Activated CD4-positive, alpha-beta memory T cell treated with anti-CD3 and anti-CD28 coated beads, Interleukin-2, amount 10 ng/mL, durations not matched to agents 7 days and 5 days (primary cell): ENCODE results near the gene PLPPR2. TPM values are rescaled to one million over a fixed set of nuclear protein-coding genes. Genes with fewer than 3 reads are reported as not detected.
"Not testable (repeated sequence)": the region's sequence is repeated elsewhere in the genome, so short reads cannot be mapped to it uniquely, and the experiment has no call there.

Source experiments
- CTCF ChIA-PET: fragments of 350-600 bp; sonication (Branson Sonifier 250); formaldehyde crosslinking; loops from one replicate; lab custom pipeline; 2021; ENCODE audit warnings: antibody characterized with exemption, inconsistent platforms; lab: Charles Lee
- POLR2A ChIA-PET: fragments of 350-600 bp; sonication (Branson Sonifier 250); formaldehyde crosslinking; loops from one replicate; lab custom pipeline; 2021; ENCODE audit warnings: antibody characterized with exemption; lab: Charles Lee
- DNase-seq: peaks from one replicate; pipeline ENCODE4 v3.0.0-alpha.2; 2020
- H3K27ac Mint-ChIP-seq: one replicate; pipeline ENCODE4 v1.8.0; 2021; ENCODE audit warnings: mild to moderate bottlenecking, mixed read lengths
- H3K27me3 Mint-ChIP-seq: one replicate; pipeline ENCODE4 v1.8.0; 2021; ENCODE audit warnings: mixed read lengths
- H3K36me3 Mint-ChIP-seq: one replicate; pipeline ENCODE4 v1.8.0; 2021; ENCODE audit warnings: low read depth, mixed read lengths
- H3K4me1 Mint-ChIP-seq: one replicate; pipeline ENCODE4 v1.8.0; 2021; ENCODE audit warnings: mixed read lengths
- H3K4me3 Mint-ChIP-seq: one replicate; pipeline ENCODE4 v1.8.0; 2021; ENCODE audit warnings: mild to moderate bottlenecking, mixed read lengths
- H3K9me3 Mint-ChIP-seq: one replicate; pipeline ENCODE4 v1.8.0; 2021; ENCODE audit warnings: mixed read lengths
- total RNA-seq, 2 experiments: library from RNA; stranded (reverse); gene quantifications; one replicate each; pipeline ENCODE4 v1.2.3, GENCODE V29; 2021

The PLPPR2 gene, protein sequence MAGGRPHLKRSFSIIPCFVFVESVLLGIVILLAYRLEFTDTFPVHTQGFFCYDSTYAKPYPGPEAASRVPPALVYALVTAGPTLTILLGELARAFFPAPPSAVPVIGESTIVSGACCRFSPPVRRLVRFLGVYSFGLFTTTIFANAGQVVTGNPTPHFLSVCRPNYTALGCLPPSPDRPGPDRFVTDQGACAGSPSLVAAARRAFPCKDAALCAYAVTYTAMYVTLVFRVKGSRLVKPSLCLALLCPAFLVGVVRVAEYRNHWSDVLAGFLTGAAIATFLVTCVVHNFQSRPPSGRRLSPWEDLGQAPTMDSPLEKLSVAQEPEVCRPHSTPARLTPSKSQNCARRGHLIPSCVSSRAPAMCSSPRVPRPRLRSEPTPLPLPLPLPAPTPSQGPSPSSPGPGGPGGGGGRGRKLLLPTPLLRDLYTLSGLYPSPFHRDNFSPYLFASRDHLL
- total RNA-seq = 1 to 10 TPM; 2.0 to 2.6 TPM

DNA sequence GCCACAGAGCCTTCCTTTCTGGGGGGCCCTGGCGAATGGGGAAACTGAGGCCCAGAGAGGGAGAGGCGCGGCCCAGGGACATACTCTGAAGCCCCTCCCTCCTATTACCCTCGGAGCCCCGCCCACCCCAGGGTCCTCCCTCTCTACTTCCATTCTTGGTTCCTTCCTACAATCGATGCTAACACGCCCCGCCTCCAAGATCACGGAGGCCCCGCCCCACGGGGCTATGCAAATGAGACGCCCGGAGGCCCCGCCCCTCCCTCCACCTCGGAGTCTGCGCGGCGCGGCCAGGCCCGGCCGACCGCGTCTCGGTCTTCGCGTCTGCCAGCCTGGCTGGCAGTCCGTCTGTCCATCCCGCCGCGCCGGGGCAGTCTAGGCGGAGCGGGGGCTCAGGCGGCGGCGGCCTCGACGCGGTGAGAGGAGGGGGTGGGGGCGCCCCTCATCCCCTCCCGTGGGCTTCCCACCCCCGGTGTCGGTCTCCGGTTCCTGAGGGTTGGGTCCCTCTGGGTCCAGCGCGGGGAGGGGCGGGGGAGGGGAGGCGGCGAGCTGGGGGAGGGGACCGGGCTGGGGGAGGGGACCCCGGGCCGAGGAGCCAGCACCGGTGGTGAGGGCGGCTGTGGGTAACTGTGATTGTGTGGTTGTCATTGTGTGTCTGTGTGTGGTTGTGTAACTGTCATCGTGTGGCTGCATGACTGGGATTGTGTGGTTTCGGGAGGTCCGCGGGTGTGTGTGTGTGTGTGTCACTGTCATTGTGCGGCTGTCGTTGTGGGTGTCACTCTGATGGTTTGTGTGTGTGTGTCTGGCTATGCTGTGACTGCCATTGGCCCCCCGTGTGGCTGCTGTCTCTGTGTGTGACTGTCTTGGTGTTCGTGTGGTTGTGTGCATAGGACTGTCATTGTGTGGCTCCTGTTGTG is at the start of gene PLPPR2:
Gene PLPPR2, plus strand, starts transcription at position 273 of the 914 bp plus-strand sequence. CDS start 2,242 bp downstream, outside the sequence.
- Mint-ChIP-seq H3K27me3 (peaks cover 9% of the 10 kb centered on the region), H3K27ac (no peak within 1 kb of the TSS)
- POLR2A ChIA-PET = no interaction called here

DNA sequence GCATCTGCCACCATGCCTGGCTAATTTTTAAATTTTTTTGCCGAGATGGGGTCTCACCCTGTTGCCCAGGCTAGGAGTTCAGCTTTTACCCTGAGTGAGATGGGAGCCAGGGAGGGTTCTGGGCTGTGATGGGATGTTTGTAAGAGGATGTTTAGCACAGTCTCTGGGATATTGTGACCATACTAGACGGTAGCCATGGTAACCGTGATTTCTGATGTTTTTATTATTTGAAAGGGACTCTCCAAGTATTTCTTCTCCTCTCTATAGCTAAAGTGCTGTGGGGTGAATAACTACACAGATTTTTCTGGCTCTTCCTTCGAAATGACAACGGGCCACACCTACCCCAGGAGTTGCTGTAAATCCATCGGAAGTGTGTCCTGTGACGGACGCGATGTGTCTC is 48.9 kb upstream of the PLPPR2 start:
- H3K36me3 Mint-ChIP-seq = no peaks in the 10 kb centered on the region

More for the DNA sequence above, at the start of gene PLPPR2:
- H3K4me1 Mint-ChIP-seq = peaks cover 8% of the 10 kb centered on the region
- DNase-seq = peak; percentile 84
- no peaks in the 10 kb centered on the region for H3K9me3 Mint-ChIP-seq
- H3K4me3 Mint-ChIP-seq = peak within 1 kb of the TSS; percentile 50
- H3K36me3 Mint-ChIP-seq = no peaks in the 10 kb centered on the region
- CTCF ChIA-PET = no interaction called here

DNA sequence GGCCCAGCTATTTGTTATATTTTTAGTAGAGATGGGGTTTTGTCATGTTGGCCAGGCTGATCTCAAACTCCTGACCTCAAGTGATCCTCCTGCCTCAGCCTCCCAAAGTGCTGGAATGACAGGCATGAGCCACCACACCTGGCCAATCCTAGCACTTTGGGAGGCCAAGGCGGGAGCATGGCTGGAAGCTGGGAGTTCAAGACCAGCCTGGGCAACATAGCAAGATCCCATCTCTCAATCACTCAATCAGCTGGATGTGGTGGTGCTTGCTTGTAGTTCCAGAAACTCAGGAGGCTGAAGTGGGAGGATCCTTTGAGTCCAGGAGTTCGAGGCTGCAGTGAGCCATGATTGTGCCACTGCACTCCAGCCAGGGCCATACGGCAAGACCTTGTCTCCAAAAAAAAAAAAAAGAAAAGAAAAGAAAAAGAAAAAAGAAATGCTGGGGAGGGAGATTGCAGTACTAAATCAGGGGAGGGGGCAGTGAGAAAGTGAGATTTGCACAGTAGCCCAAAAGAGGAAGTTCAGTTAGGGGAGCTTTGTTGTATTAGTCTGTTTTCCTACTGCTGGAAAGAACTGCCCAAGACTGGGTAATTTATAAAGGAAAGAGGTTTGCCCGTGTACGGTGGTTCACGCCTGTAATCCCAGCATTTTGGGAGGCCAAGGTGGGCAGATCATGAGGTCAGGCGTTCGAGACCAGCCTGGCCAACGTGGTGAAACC is 34.8 kb upstream of the PLPPR2 start:
- Mint-ChIP-seq H3K27me3 (peaks cover 13% of the 10 kb centered on the region), H3K4me1 (peaks cover 21% of the 10 kb centered on the region)
- H3K4me3 Mint-ChIP-seq, H3K9me3 Mint-ChIP-seq, DNase-seq, H3K36me3 Mint-ChIP-seq, H3K27ac Mint-ChIP-seq, POLR2A ChIA-PET: not testable (repeated sequence)
- CTCF ChIA-PET = interaction anchor here (0.7 kb wide), 2 partner anchors 77 to 1359 kb away, joined by 3 read pairs; no protein-coding TSS in a partner anchor

More for the DNA sequence above, 48.9 kb upstream of the PLPPR2 start:
- no peak overlapping the region for H3K4me3 Mint-ChIP-seq
- H3K9me3 Mint-ChIP-seq = no peaks in the 10 kb centered on the region
- ChIA-PET POLR2A (no interaction called here), CTCF (no interaction called here)
- no peaks in the 10 kb centered on the region for H3K4me1 Mint-ChIP-seq
- peaks cover 7% of the 10 kb centered on the region for H3K27me3 Mint-ChIP-seq
- no peak for DNase-seq
- H3K27ac Mint-ChIP-seq = no peak overlapping the region

DNA sequence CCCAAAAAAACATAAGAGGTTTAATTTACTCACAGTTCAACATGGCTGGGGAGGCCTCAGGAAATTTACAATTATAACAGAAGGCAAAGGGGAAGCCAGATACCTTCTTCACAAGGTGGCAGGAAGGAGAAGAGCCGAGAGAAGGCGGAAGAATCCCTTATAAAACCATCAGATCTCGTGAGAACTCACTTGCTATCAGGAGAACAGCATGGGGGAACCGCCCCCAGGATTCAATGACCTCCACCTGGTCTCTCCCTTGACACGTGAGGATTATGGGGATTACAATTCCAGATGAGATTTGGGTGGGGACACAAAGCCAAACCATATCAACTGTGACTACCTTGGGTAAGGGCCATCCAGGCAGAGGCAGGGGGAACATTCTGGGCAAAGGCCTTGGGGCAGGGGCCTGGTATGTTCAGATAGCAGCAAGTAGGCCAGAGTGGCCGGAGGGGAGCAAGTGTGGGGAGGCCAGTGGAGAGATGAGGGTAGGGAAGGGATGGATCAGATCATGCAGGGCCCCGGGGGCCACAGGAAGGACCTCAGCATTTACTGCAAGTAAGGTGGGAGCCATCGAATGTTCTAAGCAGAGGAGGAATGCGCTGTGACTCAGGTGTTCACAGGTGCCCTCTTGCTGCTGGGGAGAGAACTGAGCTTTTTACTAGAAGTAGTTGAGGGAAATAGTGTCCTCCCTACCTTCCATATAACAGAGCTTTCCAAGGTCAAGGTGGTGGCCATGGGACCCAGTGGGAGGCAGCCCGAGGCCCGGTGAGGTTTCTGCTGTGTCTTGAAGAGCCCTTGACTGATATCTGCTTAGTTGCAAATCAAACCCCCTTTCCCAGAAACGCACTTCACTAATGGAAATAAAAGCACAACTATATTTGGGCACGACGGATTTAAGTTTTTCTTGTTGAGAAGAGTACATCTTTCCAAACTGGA is 33.8 kb upstream of the PLPPR2 start:
- peaks cover 3% of the 10 kb centered on the region for H3K36me3 Mint-ChIP-seq
- no peak overlapping the region for H3K4me3 Mint-ChIP-seq
- ChIA-PET CTCF (interaction anchor here (0.7 kb wide), 1 partner anchor 59 kb away, joined by 3 read pairs; no protein-coding TSS in a partner anchor), POLR2A (no interaction called here)
- no peak for DNase-seq
- H3K9me3 Mint-ChIP-seq = no peaks in the 10 kb centered on the region
- peaks cover 13% of the 10 kb centered on the region for H3K27me3 Mint-ChIP-seq
- peaks cover 23% of the 10 kb centered on the region for H3K4me1 Mint-ChIP-seq
- H3K27ac Mint-ChIP-seq = no peak overlapping the region

DNA sequence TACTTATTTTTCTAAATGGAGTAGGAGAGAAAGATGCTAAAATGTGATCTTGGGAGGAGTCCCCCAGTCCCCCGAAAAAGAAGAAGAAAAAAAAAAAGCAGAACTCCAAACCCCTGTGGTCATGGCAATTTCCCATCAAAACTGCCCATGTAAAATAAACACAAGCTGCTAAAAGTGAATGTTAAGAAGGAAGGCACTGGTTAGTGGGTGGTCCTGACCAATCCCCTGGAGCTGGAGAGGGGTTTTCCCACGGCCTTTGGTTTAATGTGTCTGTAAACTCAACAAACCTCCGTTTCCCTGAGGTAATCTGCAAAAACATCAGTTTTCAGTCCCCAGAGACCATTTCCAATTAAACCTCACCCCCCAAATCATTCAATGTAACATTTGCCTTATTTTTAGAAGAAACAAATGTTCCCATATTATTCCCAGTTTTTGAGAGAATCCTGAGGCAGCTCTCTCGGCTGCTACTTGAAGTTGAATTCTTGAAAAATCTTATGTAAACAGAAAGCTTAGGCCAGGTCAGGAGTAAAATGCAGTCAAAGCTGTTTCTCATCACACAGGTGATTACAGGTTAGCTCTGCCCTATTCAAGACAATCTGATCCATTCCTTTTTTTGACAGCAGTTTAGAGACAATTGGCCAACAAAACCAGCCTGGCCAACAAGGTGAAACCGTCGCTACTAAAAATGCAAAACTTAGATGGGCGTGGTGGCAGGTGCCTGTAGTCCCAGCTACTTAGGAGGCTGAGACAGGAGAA is 32.8 kb upstream of the PLPPR2 start:
- no peaks in the 10 kb centered on the region for H3K9me3 Mint-ChIP-seq
- no peak overlapping the region for H3K27ac Mint-ChIP-seq
- peaks cover 6% of the 10 kb centered on the region for H3K36me3 Mint-ChIP-seq
- no peak overlapping the region for H3K4me3 Mint-ChIP-seq
- ChIA-PET CTCF (interaction anchor here (0.6 to 1.5 kb wide), 5 partner anchors 28 to 121 kb away, joined by 3 to 5 read pairs (median 4); no protein-coding TSS in a partner anchor), POLR2A (interaction anchor here (0.6 to 2.6 kb wide), 3 partner anchors 24 to 162 kb away, joined by 3 to 9 read pairs (median 5); partner anchors contain the start of genes CCDC159 and TMEM205)
- H3K4me1 Mint-ChIP-seq = peaks cover 23% of the 10 kb centered on the region
- H3K27me3 Mint-ChIP-seq = peaks cover 9% of the 10 kb centered on the region
- no peak for DNase-seq

DNA sequence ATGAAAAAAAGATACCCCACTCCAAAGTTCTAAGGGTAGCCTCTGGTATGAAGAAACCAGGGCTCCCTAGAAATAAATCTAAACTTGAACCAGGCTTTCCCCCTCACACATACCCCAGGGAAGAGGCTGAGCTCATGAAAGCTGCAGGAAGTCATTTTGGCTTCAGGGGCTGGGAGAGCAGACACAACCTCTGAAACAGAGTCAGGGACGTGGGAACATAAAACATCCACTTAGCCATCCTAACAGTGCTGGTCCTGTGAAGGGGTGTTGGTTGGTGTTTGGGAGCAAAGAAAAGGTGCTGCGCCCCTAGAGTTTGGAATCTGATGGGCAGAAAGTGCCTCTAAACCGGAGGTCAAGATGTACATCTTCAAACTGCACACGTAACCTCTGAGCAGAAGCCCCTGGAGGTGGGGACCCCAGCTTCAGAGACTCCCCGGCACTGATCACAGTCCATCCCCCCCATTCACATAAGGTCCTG is 31.6 kb upstream of the PLPPR2 start:
- Mint-ChIP-seq H3K4me1 (peaks cover 23% of the 10 kb centered on the region), H3K4me3 (peak overlapping the region; percentile 55), H3K27ac (peak overlapping the region; percentile 92), H3K36me3 (peaks cover 6% of the 10 kb centered on the region), H3K27me3 (peaks cover 5% of the 10 kb centered on the region), H3K9me3 (no peaks in the 10 kb centered on the region)
- DNase-seq = no peak
- ChIA-PET POLR2A (interaction anchor here (0.8 to 2.6 kb wide), 4 partner anchors 13 to 58 kb away, joined by 3 to 9 read pairs (median 6); partner anchors contain the start of genes CCDC159, RAB3D and TMEM205), CTCF (interaction anchor here (0.6 to 1.6 kb wide), 6 partner anchors 10 to 228 kb away, joined by 3 to 8 read pairs (median 4); no protein-coding TSS in a partner anchor)

DNA sequence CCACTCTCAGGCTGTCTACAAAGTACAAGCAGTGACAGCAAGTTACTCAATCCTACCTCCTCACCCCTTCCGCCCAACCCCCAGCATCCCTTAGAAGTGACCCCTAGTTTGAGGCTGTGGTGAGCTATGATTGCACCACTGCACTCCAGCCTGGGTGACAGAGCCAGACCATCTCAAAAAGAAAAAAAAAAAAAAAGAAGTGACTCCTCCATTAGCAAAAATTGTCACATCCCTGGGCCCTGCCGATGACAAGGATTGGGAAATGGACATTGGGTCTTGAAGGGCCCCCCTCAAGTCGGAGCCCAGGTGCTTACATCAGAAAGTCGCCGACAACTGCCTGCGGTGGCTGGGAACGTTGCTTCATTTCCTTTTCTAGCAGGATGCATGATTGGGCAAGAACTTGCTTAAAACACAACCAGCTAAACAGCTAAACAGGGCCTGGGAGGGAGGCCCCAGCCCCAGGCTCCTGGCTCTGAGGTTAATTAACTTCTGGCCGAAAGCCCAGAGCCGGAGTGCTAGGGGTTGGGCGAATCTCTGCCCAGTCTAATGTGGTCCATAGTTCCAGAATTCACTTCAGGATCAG is 31.1 kb upstream of the PLPPR2 start:
- H3K27me3 Mint-ChIP-seq = peaks cover 5% of the 10 kb centered on the region
- POLR2A ChIA-PET = interaction anchor here (0.7 to 2.6 kb wide), 5 partner anchors 13 to 74 kb away, joined by 3 to 9 read pairs (median 4); partner anchors contain the start of genes CCDC159, RAB3D and TMEM205
- H3K9me3 Mint-ChIP-seq = no peaks in the 10 kb centered on the region
- peaks cover 6% of the 10 kb centered on the region for H3K36me3 Mint-ChIP-seq
- DNase-seq = peak; percentile 75
- H3K4me3 Mint-ChIP-seq = peak overlapping the region; percentile 55
- CTCF ChIA-PET = interaction anchor here (0.6 to 1.6 kb wide), 4 partner anchors 9 to 425 kb away, joined by 3 to 8 read pairs (median 5); no protein-coding TSS in a partner anchor
- H3K4me1 Mint-ChIP-seq = peaks cover 23% of the 10 kb centered on the region
- peak overlapping the region; percentile 92 for H3K27ac Mint-ChIP-seq

DNA sequence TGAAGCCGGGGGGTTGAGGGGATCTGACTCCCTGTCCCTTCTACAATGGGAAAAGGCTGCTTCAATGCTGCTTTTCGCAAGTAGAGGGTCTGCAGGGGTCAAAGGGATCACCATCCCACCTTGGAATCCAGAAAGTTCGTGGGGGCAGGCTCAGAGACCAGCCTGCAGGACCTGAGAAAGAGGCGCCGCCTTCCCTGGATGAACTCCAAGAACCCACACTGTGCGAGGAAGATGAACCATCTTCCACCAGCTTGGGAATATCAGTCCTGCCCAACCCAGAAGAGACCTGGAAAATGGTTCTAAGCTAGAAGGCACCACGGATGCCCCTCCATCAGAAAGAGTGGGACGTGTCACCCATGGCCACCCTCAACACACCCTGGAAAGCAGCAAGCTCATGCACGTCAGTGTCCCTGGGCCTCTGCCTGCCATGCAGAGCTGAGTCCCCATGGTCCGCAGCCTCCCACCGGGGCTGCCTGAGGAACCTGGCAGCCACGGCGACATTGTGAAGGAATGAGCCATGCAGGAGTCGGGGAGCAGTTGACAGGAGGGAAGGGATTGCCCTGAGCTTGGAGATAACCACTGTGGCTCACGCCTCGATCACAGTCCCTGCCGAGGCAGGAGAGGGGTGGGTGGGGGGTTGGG is 30.4 kb upstream of the PLPPR2 start:
- ChIA-PET CTCF (interaction anchor here (0.6 to 1.6 kb wide), 2 partner anchors 56 to 426 kb away, joined by 5 to 8 read pairs; no protein-coding TSS in a partner anchor), POLR2A (interaction anchor here (0.7 to 2.6 kb wide), 6 partner anchors 12 to 170 kb away, joined by 3 to 9 read pairs (median 4); partner anchors contain the start of genes CCDC159, RAB3D, SPC24 and TMEM205)
- Mint-ChIP-seq H3K4me3 (no peak overlapping the region), H3K27me3 (peaks cover 5% of the 10 kb centered on the region), H3K27ac (peak overlapping the region; percentile 92), H3K9me3 (no peaks in the 10 kb centered on the region), H3K4me1 (peaks cover 23% of the 10 kb centered on the region), H3K36me3 (peaks cover 6% of the 10 kb centered on the region)
- no peak for DNase-seq

DNA sequence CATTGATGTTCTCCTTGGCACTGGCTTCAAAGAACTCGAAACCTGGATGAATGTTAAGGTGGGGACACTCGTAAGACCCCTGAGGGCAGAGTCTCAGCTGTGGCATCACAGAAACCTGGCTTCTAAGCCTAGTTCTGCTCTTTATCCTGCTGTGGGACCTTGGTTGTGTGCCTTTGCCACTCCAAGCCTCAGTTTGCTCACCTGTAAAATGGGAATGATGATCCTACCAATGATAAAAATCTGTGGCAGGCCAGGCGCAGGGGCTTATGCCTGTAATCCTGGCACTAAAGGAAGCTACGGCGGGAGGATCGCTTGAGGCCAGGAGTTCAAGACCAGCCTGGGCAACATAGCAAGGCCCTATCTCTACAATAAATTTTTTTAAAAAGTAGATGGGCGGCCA is 29.7 kb upstream of the PLPPR2 start:
- Mint-ChIP-seq H3K9me3 (no peaks in the 10 kb centered on the region), H3K27ac (no peak overlapping the region), H3K4me3 (no peak overlapping the region), H3K27me3 (peaks cover 5% of the 10 kb centered on the region), H3K36me3 (peaks cover 6% of the 10 kb centered on the region), H3K4me1 (peaks cover 23% of the 10 kb centered on the region)
- no peak for DNase-seq
- POLR2A ChIA-PET = interaction anchor here (1.3 to 1.7 kb wide), 2 partner anchors 56 to 170 kb away, joined by 4 to 9 read pairs; partner anchors contain the start of gene SPC24
- CTCF ChIA-PET = interaction anchor here (1.6 kb wide), 1 partner anchor 56 kb away, joined by 8 read pairs; no protein-coding TSS in a partner anchor

DNA sequence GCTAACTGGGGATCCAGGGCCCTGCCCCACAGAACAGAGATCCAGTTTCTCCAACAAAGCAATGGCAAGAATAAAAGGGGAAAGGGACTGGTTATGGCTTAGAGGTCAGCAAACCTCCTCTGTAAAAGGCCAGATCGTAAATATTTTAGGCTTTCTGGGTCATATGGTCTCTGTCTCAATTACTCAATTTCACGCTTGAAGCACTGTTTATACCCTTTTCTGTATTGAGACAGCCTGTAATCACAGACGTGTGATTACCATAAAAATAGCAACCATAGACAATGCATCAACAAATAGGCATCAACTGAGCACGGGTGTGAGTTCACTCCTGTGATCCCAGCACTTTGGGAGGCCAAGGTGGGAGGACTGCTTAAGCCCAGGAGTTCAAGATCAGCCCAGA is 25.1 kb upstream of the PLPPR2 start:
- DNase-seq = no peak
- peaks cover 3% of the 10 kb centered on the region for H3K4me1 Mint-ChIP-seq
- CTCF ChIA-PET = no interaction called here
- H3K27me3 Mint-ChIP-seq = no peaks in the 10 kb centered on the region
- no peak overlapping the region for H3K27ac Mint-ChIP-seq
- H3K4me3 Mint-ChIP-seq = no peak overlapping the region
- H3K36me3 Mint-ChIP-seq = peaks cover 6% of the 10 kb centered on the region
- H3K9me3 Mint-ChIP-seq = no peaks in the 10 kb centered on the region
- POLR2A ChIA-PET = no interaction called here
